Measurements from ENCODE around the gene CFHR5. TPM values are rescaled to one million over a fixed set of nuclear protein-coding genes. Genes with fewer than 3 reads are reported as not detected.

Gene CFHR5
- total RNA-seq, 1 experiment from 2014 or later = not detected

Other genes with a start within 250 kb of the CFHR5 start
- 0.24 to 0.80 TPM (median 0.27 TPM) in 3 replicates for gene CFHR3, start 202.7 kb upstream of the CFHR5 start, total RNA-seq (2021)
- 0.14 to 0.20 TPM (median 0.16 TPM) in 3 replicates for gene CFHR1, start 157.8 kb upstream of the CFHR5 start, total RNA-seq (2021)
- 0.42 TPM in 1 of 3 replicates, not detected in the others for gene CFHR4, start 89.5 kb upstream of the CFHR5 start, total RNA-seq (2021)
- 0.37 TPM in 1 of 3 replicates, not detected in the others for gene CFHR2, start 33.8 kb upstream of the CFHR5 start, total RNA-seq (2021)
- not detected in 3 replicates for gene F13B, start 89.7 kb downstream of the CFHR5 start, total RNA-seq (2021)
- gene ASPM, start 169.1 kb downstream of the CFHR5 start, total RNA-seq (2021) = 39.0 to 44.5 TPM (median 40.5 TPM) in 3 replicates
- gene ZBTB41, start 223.7 kb downstream of the CFHR5 start, total RNA-seq (2021) = 5.5 to 6.0 TPM (median 5.7 TPM) in 3 replicates

Data from WTC11 (cell line).